ENCODE results near the gene SRD5A1.

The SRD5A1 gene

DNA sequence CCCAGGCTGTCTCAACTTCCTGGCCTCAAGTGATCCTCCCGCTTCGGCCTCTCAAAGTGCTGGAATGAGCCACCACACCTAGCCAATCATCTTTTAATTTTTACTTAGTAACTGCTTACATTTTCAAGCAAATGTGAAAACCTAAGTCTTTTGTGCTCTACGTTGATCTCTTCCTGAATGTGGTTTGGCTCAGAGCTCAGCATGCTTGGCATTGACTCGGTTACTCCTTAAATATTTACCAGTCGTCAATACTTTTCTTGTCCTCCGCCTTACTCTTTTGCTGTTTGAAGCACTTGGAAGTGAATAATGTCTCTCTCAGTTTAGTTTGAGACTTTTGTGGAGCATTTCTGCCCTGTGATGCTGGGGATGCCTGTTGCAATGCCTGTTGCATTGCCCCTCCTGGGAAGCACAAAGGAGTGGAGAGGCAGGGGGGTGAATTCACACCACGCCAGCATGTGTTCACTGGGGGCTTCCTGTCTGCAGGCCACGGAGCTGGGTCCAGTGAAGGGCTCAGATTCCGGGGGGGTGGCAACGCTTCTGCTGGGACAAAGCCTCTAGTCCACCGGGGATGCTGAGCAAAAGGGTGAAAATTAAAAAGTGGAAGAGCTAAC is 66.9 kb downstream of the SRD5A1 start:
- no peak for TF ChIP-seq CTCF (IDR thresholded peaks at IDR 0.05; ENCODE audit: poor library complexity, severe bottlenecking)
- peaks cover 12% of the 10 kb centered on the region for H3K27me3 ChIP-seq (ENCODE audit: insufficient read depth, poor library complexity, severe bottlenecking)
- H3K4me1 ChIP-seq (ENCODE audit: insufficient read depth, poor library complexity, severe bottlenecking), result peaks cover 14% of the 10 kb centered on the region
- H3K27ac ChIP-seq (ENCODE audit: poor library complexity, severe bottlenecking), result no peak overlapping the region
- no peaks in the 10 kb centered on the region for H3K36me3 ChIP-seq (ENCODE audit: low read depth)
- no peak for DNase-seq (ENCODE audit: low spot score)
- H3K9me3 ChIP-seq (ENCODE audit: severe bottlenecking), result peaks cover under 1% of the 10 kb centered on the region
- no peak for ATAC-seq (ENCODE audit: low read depth)
- no peak overlapping the region for H3K4me3 ChIP-seq (ENCODE audit: severe bottlenecking)

GRCh38 chr5:6700685-6701355 is 67.6 kb downstream of the SRD5A1 start:
- no peak for TF ChIP-seq CTCF (IDR thresholded peaks at IDR 0.05; ENCODE audit: poor library complexity, severe bottlenecking)

GRCh38 chr5:6701491-6701890 is 68.3 kb downstream of the SRD5A1 start:
- no peak for ATAC-seq (ENCODE audit: low read depth)

More at GRCh38 chr5:6700685-6701355, 67.6 kb downstream of the SRD5A1 start:
- Histone ChIP-seq H3K4me1 (ENCODE audit: insufficient read depth, poor library complexity, severe bottlenecking) (peaks cover 18% of the 10 kb centered on the region), H3K27me3 (ENCODE audit: insufficient read depth, poor library complexity, severe bottlenecking) (peaks cover 12% of the 10 kb centered on the region), H3K9me3 (ENCODE audit: severe bottlenecking) (no peaks in the 10 kb centered on the region), H3K27ac (ENCODE audit: poor library complexity, severe bottlenecking) (no peak overlapping the region), H3K4me3 (ENCODE audit: severe bottlenecking) (no peak overlapping the region), H3K36me3 (ENCODE audit: low read depth) (no peaks in the 10 kb centered on the region)
- no peak for ATAC-seq (ENCODE audit: low read depth)
- no peak for DNase-seq (ENCODE audit: low spot score)

DNA sequence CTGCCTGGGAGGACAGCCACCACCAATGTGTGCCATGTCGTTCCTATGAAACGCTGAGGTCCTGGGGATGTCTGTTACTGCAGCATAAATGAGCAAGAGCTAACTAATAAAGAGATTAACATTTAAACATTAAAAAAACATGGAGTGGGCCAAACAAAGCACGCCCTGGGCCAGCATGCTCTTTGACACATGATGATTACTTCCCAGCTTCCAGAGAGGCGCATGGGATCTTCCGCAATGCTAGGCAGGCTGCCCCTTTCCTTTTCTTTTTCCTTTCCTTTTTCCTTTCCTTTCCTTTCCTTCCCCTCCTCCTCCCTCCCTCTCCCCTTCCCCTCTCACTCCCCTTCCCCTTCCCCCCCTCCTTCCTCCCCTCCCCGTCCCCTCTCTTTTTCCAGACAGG is 69.4 kb downstream of the SRD5A1 start:
- no peaks in the 10 kb centered on the region for H3K9me3 ChIP-seq (ENCODE audit: severe bottlenecking)
- H3K36me3 ChIP-seq (ENCODE audit: low read depth), result no peaks in the 10 kb centered on the region
- H3K4me3 ChIP-seq (ENCODE audit: severe bottlenecking), result no peak overlapping the region
- no peak overlapping the region for H3K27ac ChIP-seq (ENCODE audit: poor library complexity, severe bottlenecking)
- DNase-seq (ENCODE audit: low spot score) (no peak), ATAC-seq (ENCODE audit: low read depth) (no peak)
- peaks cover 21% of the 10 kb centered on the region for H3K4me1 ChIP-seq (ENCODE audit: insufficient read depth, poor library complexity, severe bottlenecking)
- TF ChIP-seq CTCF (IDR thresholded peaks at IDR 0.05; ENCODE audit: poor library complexity, severe bottlenecking), result no peak
- H3K27me3 ChIP-seq (ENCODE audit: insufficient read depth, poor library complexity, severe bottlenecking), result peaks cover 7% of the 10 kb centered on the region

More at GRCh38 chr5:6701491-6701890, 68.3 kb downstream of the SRD5A1 start:
- no peaks in the 10 kb centered on the region for H3K36me3 ChIP-seq (ENCODE audit: low read depth)
- peaks cover 21% of the 10 kb centered on the region for H3K4me1 ChIP-seq (ENCODE audit: insufficient read depth, poor library complexity, severe bottlenecking)
- H3K27ac ChIP-seq (ENCODE audit: poor library complexity, severe bottlenecking), result no peak overlapping the region
- DNase-seq (ENCODE audit: low spot score), result no peak
- H3K27me3 ChIP-seq (ENCODE audit: insufficient read depth, poor library complexity, severe bottlenecking), result peaks cover 12% of the 10 kb centered on the region
- no peak for TF ChIP-seq CTCF (IDR thresholded peaks at IDR 0.05; ENCODE audit: poor library complexity, severe bottlenecking)
- H3K9me3 ChIP-seq (ENCODE audit: severe bottlenecking), result no peaks in the 10 kb centered on the region
- no peak overlapping the region for H3K4me3 ChIP-seq (ENCODE audit: severe bottlenecking)

- Histone ChIP-seq H3K9me3 (ENCODE audit: severe bottlenecking) (no peaks in the 10 kb centered on the region), H3K27me3 (ENCODE audit: insufficient read depth, poor library complexity, severe bottlenecking) (no peaks in the 10 kb centered on the region), H3K4me3 (ENCODE audit: severe bottlenecking) (no peak overlapping the region), H3K36me3 (ENCODE audit: low read depth) (no peaks in the 10 kb centered on the region), H3K4me1 (ENCODE audit: insufficient read depth, poor library complexity, severe bottlenecking) (peaks cover 21% of the 10 kb centered on the region), H3K27ac (ENCODE audit: poor library complexity, severe bottlenecking) (peak overlapping the region; percentile 81)
- DNase-seq (ENCODE audit: low spot score) (no peak), ATAC-seq (ENCODE audit: low read depth) (no peak)
- no peak for TF ChIP-seq CTCF (IDR thresholded peaks at IDR 0.05; ENCODE audit: poor library complexity, severe bottlenecking)
These were observed 70.6 kb downstream of the SRD5A1 start for GRCh38 chr5:6703806-6704205.
